HepG2 (cell line): ENCODE results near the gene HIVEP2. TPM values are rescaled to one million over a fixed set of nuclear protein-coding genes. Genes with fewer than 3 reads are reported as not detected.
A peak's percentile ranks its signal among the peaks of the same experiment; 100 is the strongest.

Source experiments
- ATAC-seq: fragments of 200-7000 bp; cut with Tn5 transposase; 3 replicates; pipeline ENCODE4 v1.9.1; 2020; ENCODE audit warnings: mild to moderate bottlenecking, moderate library complexity
- BruUV-seq: library from RNA; stranded (reverse); fragments of 400-500 nt; replicated peaks from 2 replicates; lab custom pipeline; 2021; lab: Mats Ljungman, UMichigan
- CTCF ChIA-PET: fragments of 300-600 bp; formaldehyde crosslinking; extraction: SDS; loops from one replicate; lab custom pipeline; 2021; ENCODE audit warnings: low total read pairs, inconsistent platforms, low intra/inter-chr PET ratio; lab: Yijun Ruan, JAX
- POLR2A ChIA-PET: fragments of 350-600 bp; sonication (Branson Sonifier 250); formaldehyde crosslinking; loops from one replicate; lab custom pipeline; 2020; ENCODE audit warnings: antibody characterized with exemption, inconsistent platforms; lab: Yijun Ruan, JAX
- DNase-seq: peaks from one replicate; pipeline ENCODE4 v3.0.0-alpha.2; 2015; ENCODE audit warnings: low spot score
- FAIRE-seq: peaks from 3 replicates; lab custom pipeline; 2011; peaks lifted over from hg19 to GRCh38; lab: Jason Lieb, UNC
- H2AFZ ChIP-seq: one replicate; pipeline ENCODE4 v1.6.1; 2011; ENCODE audit warnings: low read length, inconsistent platforms
- H3K27ac ChIP-seq: fragments of 300-600 bp; 3 replicates; pipeline ENCODE4 v1.8.0; 2011; ENCODE audit warnings: mixed run types, mild to moderate bottlenecking, mixed read lengths, low read length, inconsistent platforms; ENCODE audit not compliant: insufficient read depth; ENCODE audit errors: extremely low read length
- H3K27me3 ChIP-seq, 2 experiments: fragments of 200-600 bp in 1 of 2; 2 replicates in 1 of 2; 3 replicates in 1 of 2; pipeline versions ENCODE4 v1.6.0 to v1.8.0; 2011; ENCODE audit warnings: low read length in 2 of 2, mild to moderate bottlenecking in 2 of 2, moderate library complexity in 2 of 2, inconsistent platforms in 1 of 2; ENCODE audit not compliant: insufficient read depth in 2 of 2, control insufficient read depth in 1 of 2
- H3K36me3 ChIP-seq, 2 experiments: fragments of 200-600 bp in 1 of 2; replicated peaks in 1 of 2; 2 replicates in 1 of 2; 3 replicates in 1 of 2; pipeline versions ENCODE4 v1.5.1 to v1.8.0; 2011; ENCODE audit warnings: low read length in 2 of 2, inconsistent platforms in 1 of 2; ENCODE audit not compliant: insufficient read depth in 2 of 2, control insufficient read depth in 1 of 2
- H3K4me1 ChIP-seq: 2 replicates; pipeline ENCODE4 v1.5.1; 2012; ENCODE audit warnings: low read length, inconsistent platforms; ENCODE audit not compliant: insufficient read depth
- H3K4me2 ChIP-seq: 2 replicates; pipeline ENCODE4 v1.6.0; 2011; ENCODE audit warnings: low read depth, low read length, inconsistent platforms
- H3K4me3 ChIP-seq, 3 experiments: fragments of 200-600 bp in 1 of 3; sonication (generic), shearing (Covaris generic) in 1 of 3; replicated peaks in 1 of 3; 2 replicates each; pipeline ENCODE4 v1.5.1; 2011 to 2016; ENCODE audit warnings: low read length in 3 of 3, inconsistent platforms in 2 of 3, low read depth in 2 of 3, mild to moderate bottlenecking in 2 of 3, control low read depth in 1 of 3, mixed read lengths in 1 of 3; ENCODE audit not compliant: insufficient read depth in 1 of 3
- H3K79me2 ChIP-seq: one replicate; pipeline ENCODE4 v1.6.1; 2011; ENCODE audit warnings: low read length, inconsistent platforms; ENCODE audit not compliant: insufficient read depth
- H3K9ac ChIP-seq: 2 replicates; pipeline ENCODE4 v1.6.0; 2011; ENCODE audit warnings: mild to moderate bottlenecking, low read depth, low read length, inconsistent platforms; ENCODE audit not compliant: insufficient read depth
- H3K9me3 ChIP-seq: 2 replicates; pipeline ENCODE4 v1.5.1; 2012; ENCODE audit warnings: mild to moderate bottlenecking, low read length
- H4K20me1 ChIP-seq: 2 replicates; pipeline ENCODE4 v1.6.0; 2011; ENCODE audit warnings: inconsistent platforms, mild to moderate bottlenecking, low read length, moderate library complexity; ENCODE audit not compliant: insufficient read depth
- ATF4 ChIP-seq, 2 experiments: fragments of 450-650 bp in 1 of 2; sonication (generic) in 1 of 2; formaldehyde crosslinking; IDR thresholded peaks; 2 replicates each; pipeline versions ENCODE4 v1.5.0 to v1.8.0; 2020 to 2022; ENCODE audit warnings: mild to moderate bottlenecking in 1 of 2, missing genetic modification reagents in 1 of 2
- GTF3A ChIP-seq: sonication (generic); formaldehyde crosslinking; conservative IDR thresholded peaks from 2 replicates; pipeline ENCODE4 v1.4.0; 2020; ENCODE audit warnings: mild to moderate bottlenecking, missing genetic modification reagents
- HHEX ChIP-seq: IDR thresholded peaks from 2 replicates; pipeline ENCODE4 v1.6.1; 2016; ENCODE audit warnings: control low read depth
- HOXA7 ChIP-seq: sonication (generic); formaldehyde crosslinking; IDR thresholded peaks from 2 replicates; pipeline ENCODE4 v1.8.1; 2022; ENCODE audit warnings: mild to moderate bottlenecking, missing genetic modification reagents, moderate library complexity
- MIER2 ChIP-seq: IDR thresholded peaks from 2 replicates; pipeline ENCODE4 v1.6.1; 2016; ENCODE audit warnings: missing biosample characterization, missing genetic modification reagents
- NCOR1 ChIP-seq: fragments of 200-600 bp; sonication (generic); IDR thresholded peaks from 2 replicates; pipeline ENCODE4 v1.7.0; 2017; ENCODE audit warnings: antibody characterized with exemption, low read length, borderline replicate concordance
- REST ChIP-seq, 2 experiments: IDR thresholded peaks; 2 replicates each; pipeline ENCODE4 v1.6.1; 2011 to 2012; ENCODE audit warnings: low read length in 2 of 2, borderline replicate concordance in 1 of 2, low read depth in 1 of 2, mild to moderate bottlenecking in 1 of 2, moderate library complexity in 1 of 2
- SOX5 ChIP-seq: IDR thresholded peaks from 2 replicates; pipeline ENCODE4 v1.6.1; 2016; ENCODE audit warnings: borderline replicate concordance
- STAG1 ChIP-seq: sonication (generic); formaldehyde crosslinking; IDR thresholded peaks from 2 replicates; pipeline ENCODE4 v1.4.0; 2020; ENCODE audit warnings: missing genetic modification reagents
- THAP7 ChIP-seq: sonication (generic); formaldehyde crosslinking; IDR thresholded peaks from 2 replicates; pipeline ENCODE4 v1.8.1; 2023; ENCODE audit warnings: mild to moderate bottlenecking, missing genetic modification reagents
- ZNF160 ChIP-seq: sonication (generic); formaldehyde crosslinking; IDR thresholded peaks from 2 replicates; pipeline ENCODE4 v1.8.0; 2022; ENCODE audit warnings: mild to moderate bottlenecking, inconsistent platforms, missing genetic modification reagents
- ZNF207 ChIP-seq: fragments of 450-650 bp; IDR thresholded peaks from 2 replicates; pipeline ENCODE4 v1.6.1; 2016; ENCODE audit warnings: antibody characterized with exemption, borderline replicate concordance
- ZNF296 ChIP-seq: sonication (generic); formaldehyde crosslinking; conservative IDR thresholded peaks from 2 replicates; pipeline ENCODE4 v1.5.0; 2020; ENCODE audit warnings: mild to moderate bottlenecking, missing genetic modification reagents
- ZNF441 ChIP-seq: sonication (generic); formaldehyde crosslinking; IDR thresholded peaks from 2 replicates; pipeline ENCODE4 v1.7.0; 2021; ENCODE audit warnings: missing genetic modification reagents, borderline replicate concordance
- ZNF747 ChIP-seq: sonication (generic); formaldehyde crosslinking; IDR thresholded peaks from 2 replicates; pipeline ENCODE4 v1.8.1; 2023; ENCODE audit warnings: missing genetic modification reagents, mild to moderate bottlenecking, borderline replicate concordance
- WGBS: methylation state at CpG from one replicate; pipeline ENCODE4 v1.1.6; 2017; ENCODE audit warnings: low lambda C conversion rate; 5-methylcytosine and 5-hydroxymethylcytosine counted together
- in situ Hi-C: cut with HindIII; loops from 2 replicates; pipeline ENCODE4 v1.10.0; 2017; ENCODE audit warnings: low pct_unique_long_range_greater_than_20kb; ENCODE audit not compliant: extremely low pct_ligation_motif_present
- intact Hi-C: fragments of 100-400 bp; cut with micrococcal nuclease; formaldehyde crosslinking; loops from one replicate; pipeline ENCODE4 v1.10.0; 2022; ENCODE audit not compliant: unreplicated experiment
- polyA plus RNA-seq, 8 experiments: library from polyadenylated mRNA; depleted of rRNA in 3 of 8; stranded (reverse) in 7 of 8; unstranded in 1 of 8; fragments of >200 nt; fragmentation: Illumina TruSeq in 4 of 8; extraction: Trizol in 4 of 8; gene quantifications; 2 replicates each; pipeline versions ENCODE4 v1.2.1 to v1.2.3, GENCODE V29; 2011 to 2016; ENCODE audit warnings: low read depth in 4 of 8, missing spikeins in 1 of 8, mixed read lengths in 1 of 8; ENCODE audit not compliant: insufficient read depth in 1 of 8
- total RNA-seq, 5 experiments: library from RNA; depleted of rRNA; stranded (reverse); fragments of >200 nt; fragmentation: Illumina TruSeq; extraction: Trizol; gene quantifications; 2 replicates each; pipeline ENCODE4 v1.2.3, GENCODE V29; 2016; ENCODE audit warnings: low read depth in 1 of 5
- TF ChIP-seq, protein P1 (sequence below): sonication (generic); formaldehyde crosslinking; IDR thresholded peaks from 2 replicates; pipeline ENCODE4 v1.5.0; 2020; ENCODE audit warnings: missing genetic modification reagents

The HIVEP2 gene
- total and polyA plus RNA-seq, 2 of the 13 experiments (the other 11 are each of a cell fraction or from before 2014, with no cell fraction given), result 3.4 to 12.9 TPM

GRCh38 chr6:142839686-142840040 is 105.3 kb downstream of the HIVEP2 start:
- Histone ChIP-seq H3K9ac (0 out of 2 replicates have a peak overlapping the region, but pooled peaks have one; percentile 0), H4K20me1 (no peaks in the 10 kb centered on the region), H2AFZ (no peak overlapping the region), H3K4me2 (peak overlapping the region; percentile 52), H3K27ac (peak overlapping the region; percentile 46), H3K36me3 (no peaks in the 10 kb centered on the region), H3K27me3 (no peaks in the 10 kb centered on the region), H3K4me3 (peak overlapping the region in 2 of 3 experiments; percentile 2; a peak in 1 of 6 replicates), H3K4me1 (peaks cover 44% of the 10 kb centered on the region), H3K79me2 (no peaks in the 10 kb centered on the region), H3K9me3 (no peaks in the 10 kb centered on the region)
- BruUV-seq, result no TSS peak
- DNase-seq, result no peak
- no peak for FAIRE-seq
- ChIA-PET CTCF (no interaction called here), POLR2A (interaction anchor here (1.1 to 1.5 kb wide), 2 partner anchors 87 to 107 kb away, joined by 4 read pairs; no protein-coding TSS in a partner anchor)
- in situ Hi-C loops (no loop called here), intact Hi-C loops (no loop called here)
- 40% methylated on average over 2 of the region's 2 CpGs for WGBS
- peak; percentile 33; the same call in 2 of the 3 replicates for ATAC-seq
- TF ChIP-seq ZNF441 (CRISPR knock-in tag), result no peak
- no peak for TF ChIP-seq ZNF296
- TF ChIP-seq, protein P1, sequence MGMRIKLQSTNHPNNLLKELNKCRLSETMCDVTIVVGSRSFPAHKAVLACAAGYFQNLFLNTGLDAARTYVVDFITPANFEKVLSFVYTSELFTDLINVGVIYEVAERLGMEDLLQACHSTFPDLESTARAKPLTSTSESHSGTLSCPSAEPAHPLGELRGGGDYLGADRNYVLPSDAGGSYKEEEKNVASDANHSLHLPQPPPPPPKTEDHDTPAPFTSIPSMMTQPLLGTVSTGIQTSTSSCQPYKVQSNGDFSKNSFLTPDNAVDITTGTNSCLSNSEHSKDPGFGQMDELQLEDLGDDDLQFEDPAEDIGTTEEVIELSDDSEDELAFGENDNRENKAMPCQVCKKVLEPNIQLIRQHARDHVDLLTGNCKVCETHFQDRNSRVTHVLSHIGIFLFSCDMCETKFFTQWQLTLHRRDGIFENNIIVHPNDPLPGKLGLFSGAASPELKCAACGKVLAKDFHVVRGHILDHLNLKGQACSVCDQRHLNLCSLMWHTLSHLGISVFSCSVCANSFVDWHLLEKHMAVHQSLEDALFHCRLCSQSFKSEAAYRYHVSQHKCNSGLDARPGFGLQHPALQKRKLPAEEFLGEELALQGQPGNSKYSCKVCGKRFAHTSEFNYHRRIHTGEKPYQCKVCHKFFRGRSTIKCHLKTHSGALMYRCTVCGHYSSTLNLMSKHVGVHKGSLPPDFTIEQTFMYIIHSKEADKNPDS (CRISPR knock-in tag), result 0 out of 2 replicates have a peak, but pooled peaks have one; percentile 28
- 0 out of 2 replicates have a peak, but pooled peaks have one; percentile 35 for TF ChIP-seq MIER2 (CRISPR knock-in tag)
- TF ChIP-seq GTF3A (CRISPR knock-in tag), result no peak
- no peak for TF ChIP-seq HOXA7 (CRISPR knock-in tag)
- no peak for TF ChIP-seq HHEX (CRISPR knock-in tag)
- no peak for TF ChIP-seq ZNF747 (CRISPR knock-in tag)
- TF ChIP-seq REST (IDR thresholded peaks at IDR 0.05; ENCODE audit: borderline replicate concordance in 1 of 2, low read depth in 1 of 2, low read length in 2 of 2), result no peak
- TF ChIP-seq NCOR1, result peak; percentile 17; the same call in 1 of the 2 replicates
- no peak for TF ChIP-seq THAP7 (CRISPR knock-in tag)
- no peak for TF ChIP-seq STAG1
- no peak for TF ChIP-seq SOX5
- TF ChIP-seq ATF4 (CRISPR knock-in tag; IDR thresholded peaks at IDR 0.05), result 0 out of 4 replicates have a peak, but pooled peaks of 1 of the 2 experiments have one; percentile 14
- TF ChIP-seq ZNF207, result no peak
- TF ChIP-seq ZNF160 (CRISPR knock-in tag), result no peak
